Transverse colon (tissue), 3 donors: ENCODE results near the gene PLXNC1.

Experiments
- CTCF ChIP-seq, 5 experiments: fragments of 200-600 bp in 3 of 5; fragments of 450-650 bp in 2 of 5; sonication (generic) in 3 of 5; IDR thresholded peaks; 1 replicate in 2 of 5; 2 replicates in 3 of 5; pipeline ENCODE4 v1.5.1; 2016 to 2017; ENCODE audit warnings: antibody characterized with exemption in 5 of 5, inconsistent platforms in 3 of 5, mild to moderate bottlenecking in 2 of 5, moderate library complexity in 1 of 5
- POLR2A ChIP-seq: fragments of 450-650 bp; IDR thresholded peaks from one replicate; pipeline ENCODE4 v1.6.1; 2016; ENCODE audit warnings: antibody characterized with exemption, mild to moderate bottlenecking, moderate library complexity

- TF ChIP-seq CTCF (IDR thresholded peaks at IDR 0.05): no peak
- no peak for TF ChIP-seq POLR2A
Observed at GRCh38 chr12:94180558-94181296, 32.4 kb downstream of the PLXNC1 start.
